ENCODE results near the gene KRAS. TPM values are rescaled to one million over a fixed set of nuclear protein-coding genes. Genes with fewer than 3 reads are reported as not detected.
A peak's percentile ranks its signal among the peaks of the same experiment; 100 is the strongest.

KRAS gene
- total and polyA plus RNA-seq, 2 donors (not counting 3 experiments of a cell fraction or from before 2014, with no cell fraction given) = 9.1 to 22.8 TPM

DNA sequence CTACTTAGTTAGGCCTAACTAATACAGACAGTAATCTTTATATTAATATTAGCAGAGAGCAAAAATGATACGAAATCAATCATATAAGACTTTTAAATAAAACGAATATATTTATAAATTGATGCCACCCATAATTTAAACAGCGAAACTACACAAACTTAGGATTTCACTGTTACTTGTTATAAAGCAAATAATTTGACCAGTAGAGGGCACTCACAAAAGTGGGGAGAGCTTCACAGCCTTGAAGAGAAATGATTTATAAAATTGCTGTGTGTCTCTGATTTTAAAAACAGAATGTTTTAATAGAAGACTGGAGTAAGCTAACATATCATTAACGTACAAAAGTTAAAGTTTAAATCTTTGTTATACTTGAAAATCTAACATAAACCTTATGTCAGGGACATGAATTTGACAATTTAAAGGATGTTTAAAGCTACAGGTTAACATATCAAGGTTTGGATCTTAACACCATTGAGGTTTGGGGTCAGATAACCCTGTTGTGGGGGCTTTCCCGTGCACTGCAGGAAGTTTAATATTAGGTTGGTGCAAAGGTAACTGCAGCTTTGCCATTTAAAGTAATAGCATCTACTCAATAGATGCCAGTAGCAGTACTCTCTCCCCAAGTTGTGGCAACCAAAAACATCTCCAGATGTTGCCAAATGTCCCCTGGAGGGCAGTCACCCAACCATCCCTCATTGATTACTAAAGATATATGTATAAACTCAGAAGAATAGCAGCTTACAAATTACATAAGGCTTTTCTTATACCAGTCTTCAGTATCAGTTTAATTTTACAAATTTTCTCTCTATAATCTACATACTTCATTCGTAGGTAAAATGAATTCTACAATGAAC is 9.3 kb downstream of the KRAS start:
- dilution Hi-C loops (cut with MboI; ENCODE audit: extremely low pct_ligation_motif_present, low sequenced_read_pairs) = no loop called here
- POLR2A ChIA-PET = interaction anchor here (1.8 kb wide), 1 partner anchor 146 kb away, joined by 5 read pairs; no protein-coding TSS in a partner anchor
- no peaks in the 10 kb centered on the region for H3K9me1 ChIP-seq (replicated peaks; ENCODE audit: control insufficient read depth, extremely low read depth, insufficient read depth, low read length)
- no TSS peak for BruUV-seq (replicated peaks)
- peaks cover 21% of the 10 kb centered on the region for H3K79me2 ChIP-seq (ENCODE audit: control insufficient read depth, insufficient read depth, low read length)
- H3K27ac ChIP-seq (ENCODE audit: insufficient read depth, low read depth, low read length) = no peak overlapping the region
- no peaks in the 10 kb centered on the region for H4K20me1 ChIP-seq (replicated peaks; ENCODE audit: control insufficient read depth, extremely low read depth, insufficient read depth, low read length)
- FAIRE-seq = no peak
- TF ChIP-seq CTCF (IDR thresholded peaks at IDR 0.05; ENCODE audit: extremely low read depth in 1 of 2, insufficient read depth in 1 of 2, low read depth in 1 of 2, low read length in 2 of 2) (peak; percentile 29 to 33), JUN (IDR thresholded peaks at IDR 0.05; ENCODE audit: borderline replicate concordance, insufficient read depth, insufficient read length, low read depth) (no peak)
- H3K36me3 ChIP-seq (ENCODE audit: control insufficient read depth in 2 of 2, extremely low read depth in 1 of 2, insufficient read depth in 2 of 2, low read length in 2 of 2) = peaks cover 0 to 5% of the 10 kb centered on the region in 2 experiments
- H3K9me3 ChIP-seq (replicated peaks; ENCODE audit: control insufficient read depth, insufficient read depth, low read length) = no peaks in the 10 kb centered on the region
- intact Hi-C loops (cut with micrococcal nuclease) = loop anchor here (10.0 kb wide), 1 partner anchor 313 kb away; the partner anchor contains the start of gene LMNTD1
- CTCF ChIA-PET = interaction anchor here (0.6 to 2.9 kb wide), 34 partner anchors 9 to 791 kb away, joined by 3 to 28 read pairs (median 4); partner anchors contain the start of genes DNAI7, ETFRF1, KRAS and RASSF8
- no peaks in the 10 kb centered on the region for H3K27me3 ChIP-seq (ENCODE audit: control insufficient read depth in 2 of 2, insufficient read depth in 2 of 2, low read length in 2 of 2)
- H3K4me1 ChIP-seq (ENCODE audit: control insufficient read depth, extremely low read depth, insufficient read depth, low read length) = no peaks in the 10 kb centered on the region
- H3K4me3 ChIP-seq (replicated peaks in 1 of 3; ENCODE audit: insufficient read depth in 1 of 3, low read depth in 1 of 3, low read length in 3 of 3) = no peak overlapping the region
- H3K4me2 ChIP-seq (ENCODE audit: insufficient read depth, low read length) = no peak overlapping the region
- no peak overlapping the region for H3K9ac ChIP-seq (replicated peaks; ENCODE audit: extremely low read depth, insufficient read depth, low read length)
- no peak overlapping the region for H2AFZ ChIP-seq (ENCODE audit: low read depth, low read length)
- DNase-seq (ENCODE audit: low read depth, low spot score) = peak; percentile 55

DNA sequence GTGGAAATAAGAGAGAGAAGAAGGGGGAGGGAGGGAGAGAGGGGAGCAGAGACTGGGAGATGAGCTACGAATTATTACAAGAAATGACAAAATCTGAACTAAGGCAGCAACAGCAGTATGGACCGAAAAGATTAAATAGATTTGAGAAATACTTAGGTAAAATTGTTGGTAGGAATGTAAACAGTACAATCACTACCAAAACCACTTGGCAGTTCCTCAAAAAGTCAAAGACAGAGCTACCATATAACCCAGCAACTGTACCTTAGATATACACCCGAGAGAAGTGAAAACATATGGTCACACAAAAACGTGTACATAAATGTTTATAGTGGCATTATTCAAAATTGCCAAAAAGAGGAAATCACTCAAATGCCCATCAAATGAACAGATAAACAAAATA is 14.1 kb downstream of the KRAS start:
- H3K27me3 ChIP-seq (ENCODE audit: control insufficient read depth in 2 of 2, insufficient read depth in 2 of 2, low read length in 2 of 2) = no peaks in the 10 kb centered on the region
- H2AFZ ChIP-seq (ENCODE audit: low read depth, low read length) = no peak overlapping the region
- no peaks in the 10 kb centered on the region for H3K9me3 ChIP-seq (replicated peaks; ENCODE audit: control insufficient read depth, insufficient read depth, low read length)
- H3K4me3 ChIP-seq (replicated peaks in 1 of 3; ENCODE audit: insufficient read depth in 1 of 3, low read depth in 1 of 3, low read length in 3 of 3) = no peak overlapping the region
- FAIRE-seq (no peak), DNase-seq (ENCODE audit: low read depth, low spot score) (no peak)
- H3K4me1 ChIP-seq (ENCODE audit: control insufficient read depth, extremely low read depth, insufficient read depth, low read length) = no peaks in the 10 kb centered on the region
- no peak overlapping the region for H3K9ac ChIP-seq (replicated peaks; ENCODE audit: extremely low read depth, insufficient read depth, low read length)
- TF ChIP-seq POLR2A (IDR thresholded peaks at IDR 0.05; ENCODE audit: low read depth, low read length) (no peak), JUN (IDR thresholded peaks at IDR 0.05; ENCODE audit: borderline replicate concordance, insufficient read depth, insufficient read length, low read depth) (no peak), POLR2AphosphoS5 (IDR thresholded peaks at IDR 0.05; ENCODE audit: insufficient read depth, low read depth, low read length) (no peak), GATA2 (IDR thresholded peaks at IDR 0.05; ENCODE audit: insufficient read depth, insufficient read length, low read depth, low read length) (no peak), MYC (IDR thresholded peaks at IDR 0.05; ENCODE audit: low read depth, low read length) (no peak), CTCF (IDR thresholded peaks at IDR 0.05; ENCODE audit: extremely low read depth in 1 of 2, insufficient read depth in 1 of 2, low read depth in 1 of 2, low read length in 2 of 2) (no peak), FOS (IDR thresholded peaks at IDR 0.05; ENCODE audit: borderline replicate concordance, insufficient read depth, low read length) (no peak), EZH2 (IDR thresholded peaks at IDR 0.05; ENCODE audit: borderline replicate concordance, low read depth, low read length, severe bottlenecking) (no peak)
- TF ChIP-seq, protein P1, sequence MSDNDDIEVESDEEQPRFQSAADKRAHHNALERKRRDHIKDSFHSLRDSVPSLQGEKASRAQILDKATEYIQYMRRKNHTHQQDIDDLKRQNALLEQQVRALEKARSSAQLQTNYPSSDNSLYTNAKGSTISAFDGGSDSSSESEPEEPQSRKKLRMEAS (IDR thresholded peaks at IDR 0.05; ENCODE audit: insufficient read depth, insufficient read length) = no peak
- CTCF ChIA-PET = no interaction called here
- H3K4me2 ChIP-seq (ENCODE audit: insufficient read depth, low read length) = no peak overlapping the region
- H4K20me1 ChIP-seq (replicated peaks; ENCODE audit: control insufficient read depth, extremely low read depth, insufficient read depth, low read length) = no peaks in the 10 kb centered on the region
- no peak overlapping the region for H3K27ac ChIP-seq (ENCODE audit: insufficient read depth, low read depth, low read length)
- intact Hi-C loops (cut with micrococcal nuclease) = no loop called here
- POLR2A ChIA-PET = no interaction called here
- no TSS peak for BruUV-seq (replicated peaks)
- dilution Hi-C loops (cut with MboI; ENCODE audit: extremely low pct_ligation_motif_present, low sequenced_read_pairs) = no loop called here
- no peaks in the 10 kb centered on the region for H3K9me1 ChIP-seq (replicated peaks; ENCODE audit: control insufficient read depth, extremely low read depth, insufficient read depth, low read length)
- H3K79me2 ChIP-seq (ENCODE audit: control insufficient read depth, insufficient read depth, low read length) = peaks cover 13% of the 10 kb centered on the region
- H3K36me3 ChIP-seq (ENCODE audit: control insufficient read depth in 2 of 2, extremely low read depth in 1 of 2, insufficient read depth in 2 of 2, low read length in 2 of 2) = no peaks in the 10 kb centered on the region
